Left lung (tissue), 10 donors: ENCODE data around the gene ZNF776. TPM values are rescaled to one million over a fixed set of nuclear protein-coding genes. Genes with fewer than 3 reads are reported as not detected.

Experiments
- ATAC-seq: fragments of 200-7000 bp; cut with Tn5 transposase; one replicate; pipeline ENCODE4 v1.9.1; 2020; ENCODE audit warnings: moderate library complexity
- DNase-seq, 4 donors: peaks; one replicate each; pipeline ENCODE4 v3.0.0-alpha.2; 2013 to 2020
- H3K27ac ChIP-seq, 2 donors: fragments of 200-600 bp; sonication (generic) in 1 of 2; one replicate each; pipeline versions ENCODE4 v1.5.0 to v1.8.0; 2020 to 2021
- H3K27me3 ChIP-seq, 2 donors: fragments of 200-600 bp; sonication (generic) in 1 of 2; one replicate each; pipeline versions ENCODE4 v1.5.0 to v1.8.0; 2020 to 2021
- H3K36me3 ChIP-seq, 2 donors: fragments of 200-600 bp; sonication (generic) in 1 of 2; one replicate each; pipeline versions ENCODE4 v1.5.0 to v1.8.0; 2020 to 2021
- H3K4me1 ChIP-seq, 2 donors: fragments of 200-600 bp; one replicate each; pipeline ENCODE4 v1.8.0; 2021
- H3K4me3 ChIP-seq, 2 donors: fragments of 200-600 bp; sonication (generic) in 1 of 2; one replicate each; pipeline versions ENCODE4 v1.5.0 to v1.8.0; 2020 to 2021; ENCODE audit warnings: mild to moderate bottlenecking in 1 of 2
- H3K9me3 ChIP-seq, 2 donors: fragments of 200-600 bp; sonication (generic) in 1 of 2; one replicate each; pipeline versions ENCODE4 v1.5.0 to v1.8.0; 2020 to 2021
- CTCF ChIP-seq, 2 donors: fragments of 200-600 bp; sonication (generic) in 1 of 2; IDR thresholded peaks; one replicate each; pipeline versions ENCODE4 v1.5.0 to v1.8.0; 2021; ENCODE audit warnings: antibody characterized with exemption in 2 of 2
- intact Hi-C, 2 donors: fragments of 100-400 bp; cut with DNase I; formaldehyde crosslinking; loops; one replicate each; pipeline versions ENCODE4 v1.11.2 to v1.14.2; 2022
- polyA plus RNA-seq, 6 donors: library from polyadenylated mRNA; unstranded; fragments of 120-200 nt; gene quantifications; one replicate each; pipeline ENCODE4 v1.2.1, GENCODE V29; 2013; ENCODE audit not compliant: insufficient read length in 6 of 6
- total RNA-seq, 2 donors: library from RNA; stranded (reverse); fragmentation: NEBNext Ultra II Directional; extraction: Animal tissue kit (Norgen Biotek cat#: 25700); gene quantifications; one replicate each; pipeline ENCODE4 v1.2.1, GENCODE V29; 2021
- donor health status: DM: no; HTN: yes; CAD: no.
- donor health status: DM: no; HTN: no; CAD: no.

The ZNF776 gene
- total and polyA plus RNA-seq, 8 donors: 10.2 to 45.8 (median 38.4) TPM

DNA sequence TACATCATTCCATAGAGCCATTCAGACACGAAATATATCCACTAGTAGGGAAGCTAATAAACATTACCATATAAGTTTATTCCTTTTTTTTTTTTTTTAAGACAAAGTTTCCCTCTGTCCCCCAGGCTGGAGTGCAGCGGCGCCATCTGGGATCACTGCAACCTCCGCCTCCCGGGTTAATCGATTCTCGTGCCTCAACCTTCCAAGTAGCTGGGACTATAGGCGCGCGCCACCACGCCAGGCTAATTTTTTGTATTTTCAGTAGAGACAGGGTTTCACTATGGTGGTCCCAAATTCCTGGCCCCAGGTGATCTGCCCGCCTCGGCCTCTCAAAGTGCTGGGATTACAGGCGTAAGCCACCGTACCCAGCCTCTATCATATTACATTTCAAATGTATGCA, 37.0 kb upstream of the ZNF776 start:
- H3K4me1 ChIP-seq: peaks cover 3 to 4% of the 10 kb centered on the region in 2 donors
- TF ChIP-seq CTCF (IDR thresholded peaks at IDR 0.05): no peak
- intact Hi-C loops: no loop called here
- H3K27me3 ChIP-seq: peaks cover 0 to 8% of the 10 kb centered on the region in 2 donors
- DNase-seq (no peak), ATAC-seq (no peak)
- H3K36me3 ChIP-seq: peaks cover 0 to 18% of the 10 kb centered on the region in 2 donors
- H3K9me3 ChIP-seq: peaks cover 0 to 97% of the 10 kb centered on the region in 2 donors
- peak overlapping the region; percentile 51 to 61 for H3K4me3 ChIP-seq
- H3K27ac ChIP-seq: no peak overlapping the region

- H3K9me3 ChIP-seq: peaks cover 0 to 96% of the 10 kb centered on the region in 2 donors
- intact Hi-C loops: no loop called here
- H3K36me3 ChIP-seq: peaks cover 0 to 11% of the 10 kb centered on the region in 2 donors
- H3K27me3 ChIP-seq: peaks cover 0 to 8% of the 10 kb centered on the region in 2 donors
- H3K27ac ChIP-seq: no peak overlapping the region
- ATAC-seq (no peak), DNase-seq (no peak)
- peaks cover under 1 to 3% of the 10 kb centered on the region in 2 donors for H3K4me1 ChIP-seq
- H3K4me3 ChIP-seq: no peak overlapping the region
- TF ChIP-seq CTCF (IDR thresholded peaks at IDR 0.05): no peak
Observed at GRCh38 chr19:57712222-57712621, 34.4 kb upstream of the ZNF776 start.

DNA sequence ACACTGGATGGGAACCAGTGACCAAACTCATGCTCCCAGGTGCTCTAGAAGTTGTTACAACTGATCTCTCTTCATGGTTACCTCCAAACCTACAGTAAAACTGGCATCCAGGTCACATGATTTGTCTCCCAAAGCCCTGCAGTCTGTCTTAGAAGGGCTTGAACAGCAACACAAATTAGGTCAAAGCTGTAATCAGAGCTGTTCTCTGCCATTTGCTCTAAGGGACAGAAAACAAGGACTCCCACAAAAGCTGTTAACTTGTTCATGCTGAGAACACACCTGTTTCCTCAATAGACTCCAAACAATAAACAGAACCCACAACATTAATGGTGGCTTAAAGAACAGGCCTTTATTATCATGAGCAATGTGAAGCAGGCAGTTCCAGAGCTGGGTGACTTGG, 27.2 kb upstream of the ZNF776 start:
- Histone ChIP-seq H3K4me3 (no peak overlapping the region), H3K27ac (no peak overlapping the region), H3K36me3 (peaks cover 0 to 55% of the 10 kb centered on the region in 2 donors), H3K9me3 (peaks cover 0 to 98% of the 10 kb centered on the region in 2 donors), H3K27me3 (no peaks in the 10 kb centered on the region), H3K4me1 (no peaks in the 10 kb centered on the region)
- TF ChIP-seq CTCF (IDR thresholded peaks at IDR 0.05): no peak
- no peak for DNase-seq
- intact Hi-C loops: no loop called here
- no peak for ATAC-seq

DNA sequence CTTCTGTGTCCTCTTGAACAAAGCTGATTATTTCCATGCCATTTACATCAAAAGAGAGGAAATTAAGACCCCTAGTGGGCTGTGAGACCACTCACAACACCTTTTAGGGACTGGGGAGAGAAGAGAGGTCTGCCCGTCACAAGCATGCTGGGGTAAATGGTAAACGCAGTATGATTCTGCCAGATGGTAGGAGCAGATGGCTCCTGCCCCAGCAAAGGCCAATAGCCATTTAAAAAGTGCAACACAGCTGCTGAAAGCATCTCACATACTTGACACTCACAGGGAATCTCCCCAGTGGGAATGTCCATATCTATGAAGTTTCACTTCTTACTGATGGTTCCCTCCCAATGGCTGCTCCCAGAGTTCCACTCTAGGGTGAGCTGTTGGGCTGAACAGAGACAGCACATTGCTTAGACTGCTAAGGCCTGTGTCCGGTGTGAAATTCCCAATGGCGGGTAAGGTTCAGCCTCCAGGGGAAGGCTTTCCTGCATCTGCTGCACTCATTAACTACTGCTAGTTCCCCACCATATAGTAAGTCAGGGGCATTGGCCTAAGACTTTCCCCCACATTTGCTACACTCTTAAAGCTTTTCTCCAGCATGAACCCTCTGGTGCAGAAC, 26.6 kb upstream of the ZNF776 start:
- H3K4me3 ChIP-seq: no peak overlapping the region
- no peaks in the 10 kb centered on the region for H3K4me1 ChIP-seq
- H3K36me3 ChIP-seq: peaks cover 0 to 53% of the 10 kb centered on the region in 2 donors
- H3K9me3 ChIP-seq: peaks cover 0 to 97% of the 10 kb centered on the region in 2 donors
- DNase-seq (no peak), ATAC-seq (no peak)
- intact Hi-C loops: no loop called here
- no peak for TF ChIP-seq CTCF (IDR thresholded peaks at IDR 0.05)
- H3K27ac ChIP-seq: no peak overlapping the region
- no peaks in the 10 kb centered on the region for H3K27me3 ChIP-seq

DNA sequence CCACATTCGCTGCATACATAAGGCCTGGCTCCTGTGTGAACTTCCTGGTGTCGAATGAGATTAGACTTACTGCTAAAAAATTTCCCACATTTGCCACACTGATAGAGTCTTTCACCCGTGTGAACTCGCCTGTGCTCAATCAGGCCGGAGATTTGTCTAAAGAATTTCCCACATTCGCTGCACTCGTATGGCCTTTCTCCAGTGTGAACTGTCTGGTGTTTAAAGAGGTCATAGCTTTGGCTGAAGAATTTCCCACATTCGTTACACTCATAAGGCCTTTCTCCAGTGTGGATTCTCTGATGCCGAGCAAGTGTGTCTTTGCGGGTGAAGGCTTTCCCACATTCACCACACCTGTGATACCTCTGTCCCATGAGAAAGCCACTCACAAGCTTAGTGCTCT, 25.7 kb upstream of the ZNF776 start:
- no peak for ATAC-seq
- peaks cover 0 to 53% of the 10 kb centered on the region in 2 donors for H3K36me3 ChIP-seq
- intact Hi-C loops: no loop called here

More for the DNA sequence above, 25.7 kb upstream of the ZNF776 start:
- no peak for DNase-seq
- H3K4me1 ChIP-seq: no peaks in the 10 kb centered on the region
- H3K27me3 ChIP-seq: no peaks in the 10 kb centered on the region
- H3K4me3 ChIP-seq: no peak overlapping the region
- H3K9me3 ChIP-seq: peaks cover 0 to 97% of the 10 kb centered on the region in 2 donors
- H3K27ac ChIP-seq: no peak overlapping the region
- no peak for TF ChIP-seq CTCF (IDR thresholded peaks at IDR 0.05)
